Endodermal cell (in vitro differentiated cells): ENCODE data around the gene WT1. TPM values are rescaled to one million over a fixed set of nuclear protein-coding genes. Genes with fewer than 3 reads are reported as not detected.

Experiments
- DNase-seq: peaks from one replicate; pipeline ENCODE4 v3.0.0-alpha.2; 2017
- H3K27ac ChIP-seq: 2 replicates; pipeline ENCODE4 v1.5.1; 2013; ENCODE audit warnings: mild to moderate bottlenecking, low read depth, low read length, moderate library complexity
- H3K27me3 ChIP-seq: 2 replicates; pipeline ENCODE4 v1.6.1; 2013; ENCODE audit warnings: mild to moderate bottlenecking, low read length, moderate library complexity; ENCODE audit not compliant: insufficient read depth, control insufficient read depth, poor library complexity, severe bottlenecking
- H3K36me3 ChIP-seq: 2 replicates; pipeline ENCODE4 v1.7.0; 2013; ENCODE audit warnings: mild to moderate bottlenecking, low read length, moderate library complexity; ENCODE audit not compliant: control insufficient read depth, insufficient read depth
- H3K4me1 ChIP-seq: one replicate; pipeline ENCODE4 v1.7.0; 2013; ENCODE audit warnings: low read length; ENCODE audit not compliant: control insufficient read depth, insufficient read depth
- H3K4me3 ChIP-seq: 2 replicates; pipeline ENCODE4 v1.5.1; 2013; ENCODE audit warnings: mild to moderate bottlenecking, low read length, moderate library complexity
- H3K9ac ChIP-seq: 2 replicates; pipeline ENCODE4 v1.6.1; 2013; ENCODE audit warnings: mild to moderate bottlenecking, low read length, moderate library complexity; ENCODE audit not compliant: poor library complexity, severe bottlenecking; ENCODE audit errors: extremely low read depth
- H3K9me3 ChIP-seq: 2 replicates; pipeline ENCODE4 v1.6.1; 2013; ENCODE audit warnings: mild to moderate bottlenecking, low read length, moderate library complexity; ENCODE audit not compliant: control insufficient read depth
- H3K27ac Mint-ChIP-seq: 2 replicates; pipeline ENCODE4 v1.8.0; 2020; ENCODE audit warnings: mixed read lengths
- H3K27me3 Mint-ChIP-seq: 2 replicates; pipeline ENCODE4 v1.8.0; 2021; ENCODE audit warnings: mild to moderate bottlenecking, mixed read lengths; ENCODE audit not compliant: insufficient read depth
- H3K36me3 Mint-ChIP-seq: 2 replicates; pipeline ENCODE4 v1.8.0; 2020; ENCODE audit warnings: low read depth, mixed read lengths
- H3K4me1 Mint-ChIP-seq: 2 replicates; pipeline ENCODE4 v1.8.0; 2020; ENCODE audit warnings: mixed read lengths
- H3K4me3 Mint-ChIP-seq: 2 replicates; pipeline ENCODE4 v1.8.0; 2020; ENCODE audit warnings: mild to moderate bottlenecking, moderate library complexity, mixed read lengths
- H3K9me3 Mint-ChIP-seq: 2 replicates; pipeline ENCODE4 v1.8.0; 2020; ENCODE audit warnings: mild to moderate bottlenecking, mixed read lengths
- WGBS, 2 experiments: methylation state at CpG; one replicate each; pipeline versions ENCODE4 v1.1.5 to v1.1.7; 2013; ENCODE audit warnings: missing lambda C conversion rate in 2 of 2, mixed read lengths in 1 of 2; ENCODE audit not compliant: insufficient coverage in 1 of 2, insufficient read length in 1 of 2; 5-methylcytosine and 5-hydroxymethylcytosine counted together
- total RNA-seq, 2 donors: library from RNA; stranded (reverse); fragmentation: NEBNext Ultra II Directional in 1 of 2; extraction: Animal tissue kit (Norgen Biotek cat#: 25700) in 1 of 2; gene quantifications; 2 replicates in 1 of 2; 3 replicates in 1 of 2; pipeline ENCODE4 v1.2.1, GENCODE V29; 2021
- TF ChIP-seq, protein P1 (sequence below): fragments of 200-600 bp; sonication (generic); conservative IDR thresholded peaks from 2 replicates; pipeline ENCODE4 v1.5.0; 2021; ENCODE audit warnings: antibody characterized with exemption, mild to moderate bottlenecking

Gene WT1
- total RNA-seq, 2 donors from 2014 or later: 0.51 TPM; not detected in 1

DNA sequence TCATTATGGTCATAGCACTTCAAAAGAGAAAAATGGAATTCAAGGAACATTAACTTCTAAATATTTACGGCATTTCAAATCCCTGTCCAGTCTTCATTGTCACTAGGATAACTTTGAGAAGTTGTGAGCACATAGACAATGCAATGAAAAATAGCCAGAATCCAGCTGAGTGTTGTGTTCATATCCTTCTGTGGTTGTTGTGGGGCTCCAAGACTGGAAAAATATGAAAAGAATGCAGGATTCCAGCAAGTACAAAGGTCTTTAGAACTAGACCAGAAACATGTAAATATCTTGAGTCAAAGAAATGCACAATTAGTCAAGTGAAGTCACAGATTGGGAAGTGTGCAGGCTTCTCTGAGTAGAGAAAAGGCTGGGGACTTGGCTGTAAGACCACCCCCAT, 68.7 kb downstream of the WT1 start:
- Histone ChIP-seq H3K9me3 (peaks cover 14% of the 10 kb centered on the region), H3K27ac (no peak overlapping the region), H3K9ac (no peak overlapping the region), H3K4me3 (no peak overlapping the region), H3K27me3 (no peaks in the 10 kb centered on the region), H3K4me1 (no peaks in the 10 kb centered on the region), H3K36me3 (no peaks in the 10 kb centered on the region)
- Mint-ChIP-seq H3K4me1 (no peaks in the 10 kb centered on the region), H3K36me3 (no peaks in the 10 kb centered on the region), H3K27me3 (peaks cover 2% of the 10 kb centered on the region), H3K4me3 (no peak overlapping the region), H3K27ac (no peak overlapping the region), H3K9me3 (peaks cover 40% of the 10 kb centered on the region)
- TF ChIP-seq, protein P1, sequence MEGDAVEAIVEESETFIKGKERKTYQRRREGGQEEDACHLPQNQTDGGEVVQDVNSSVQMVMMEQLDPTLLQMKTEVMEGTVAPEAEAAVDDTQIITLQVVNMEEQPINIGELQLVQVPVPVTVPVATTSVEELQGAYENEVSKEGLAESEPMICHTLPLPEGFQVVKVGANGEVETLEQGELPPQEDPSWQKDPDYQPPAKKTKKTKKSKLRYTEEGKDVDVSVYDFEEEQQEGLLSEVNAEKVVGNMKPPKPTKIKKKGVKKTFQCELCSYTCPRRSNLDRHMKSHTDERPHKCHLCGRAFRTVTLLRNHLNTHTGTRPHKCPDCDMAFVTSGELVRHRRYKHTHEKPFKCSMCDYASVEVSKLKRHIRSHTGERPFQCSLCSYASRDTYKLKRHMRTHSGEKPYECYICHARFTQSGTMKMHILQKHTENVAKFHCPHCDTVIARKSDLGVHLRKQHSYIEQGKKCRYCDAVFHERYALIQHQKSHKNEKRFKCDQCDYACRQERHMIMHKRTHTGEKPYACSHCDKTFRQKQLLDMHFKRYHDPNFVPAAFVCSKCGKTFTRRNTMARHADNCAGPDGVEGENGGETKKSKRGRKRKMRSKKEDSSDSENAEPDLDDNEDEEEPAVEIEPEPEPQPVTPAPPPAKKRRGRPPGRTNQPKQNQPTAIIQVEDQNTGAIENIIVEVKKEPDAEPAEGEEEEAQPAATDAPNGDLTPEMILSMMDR: no peak
- 95 to 100% methylated on average over 1 of the region's 1 CpG for WGBS, 2 experiments
- no peak for DNase-seq

DNA sequence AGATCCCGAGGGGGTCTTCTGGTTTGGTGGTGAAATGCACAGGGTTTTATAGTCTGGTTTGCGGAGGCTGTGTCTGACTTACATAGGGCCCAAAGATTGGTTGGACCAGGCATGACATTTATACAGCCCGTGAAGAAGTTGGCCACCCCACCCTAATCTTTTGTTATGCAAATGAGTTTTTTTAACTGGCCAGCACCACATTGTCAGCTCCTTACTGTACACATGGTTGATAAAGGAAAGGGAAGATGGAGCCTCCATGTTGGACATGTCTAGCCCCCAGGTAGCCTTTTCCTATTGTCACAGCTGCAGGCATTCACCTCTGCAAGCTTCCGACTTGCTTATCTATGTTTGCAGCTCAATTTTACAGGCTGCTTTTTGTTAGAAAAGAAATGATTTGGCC, 70.1 kb downstream of the WT1 start:
- no peaks in the 10 kb centered on the region for H3K36me3 ChIP-seq
- no peak for DNase-seq
- H3K27ac Mint-ChIP-seq: no peak overlapping the region
- TF ChIP-seq, protein P1: no peak
- H3K27ac ChIP-seq: no peak overlapping the region
- no peaks in the 10 kb centered on the region for H3K4me1 ChIP-seq
- no peaks in the 10 kb centered on the region for H3K4me1 Mint-ChIP-seq
- no peaks in the 10 kb centered on the region for H3K36me3 Mint-ChIP-seq
- H3K9me3 Mint-ChIP-seq: peaks cover 35% of the 10 kb centered on the region
- H3K4me3 Mint-ChIP-seq: no peak overlapping the region
- no peaks in the 10 kb centered on the region for H3K27me3 ChIP-seq
- peaks cover 14% of the 10 kb centered on the region for H3K9me3 ChIP-seq
- WGBS, 2 experiments: 84 to 88% methylated on average over 3 to 4 of the region's 4 CpGs
- H3K27me3 Mint-ChIP-seq: peaks cover 4% of the 10 kb centered on the region
- no peak overlapping the region for H3K9ac ChIP-seq
- H3K4me3 ChIP-seq: no peak overlapping the region

DNA sequence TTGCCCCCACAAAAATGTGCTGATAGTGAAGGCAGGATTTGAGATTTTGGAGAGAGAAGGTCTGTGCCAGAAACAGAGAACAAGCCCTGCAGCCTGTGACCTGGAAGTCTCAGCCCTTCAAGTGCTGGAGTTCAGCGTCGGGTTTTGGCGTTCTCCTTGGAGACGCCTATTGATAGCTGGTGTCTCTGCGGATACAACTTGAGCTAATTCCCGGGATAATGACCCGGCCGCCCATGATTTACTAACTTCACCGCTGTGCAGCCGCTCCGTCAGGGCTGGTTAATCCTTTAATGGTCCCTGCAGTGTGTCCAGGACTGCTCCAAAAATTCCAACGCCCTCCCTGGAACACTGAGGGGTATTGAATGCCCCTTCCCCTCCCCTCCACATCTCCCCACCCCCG, 76.6 kb downstream of the WT1 start:
- Histone ChIP-seq H3K4me1 (no peaks in the 10 kb centered on the region), H3K9me3 (no peaks in the 10 kb centered on the region), H3K27ac (no peak overlapping the region), H3K36me3 (no peaks in the 10 kb centered on the region), H3K4me3 (no peak overlapping the region), H3K9ac (no peak overlapping the region), H3K27me3 (no peaks in the 10 kb centered on the region)
- TF ChIP-seq, protein P1: no peak
- Mint-ChIP-seq H3K27ac (no peak overlapping the region), H3K9me3 (peaks cover 1% of the 10 kb centered on the region), H3K4me3 (no peak overlapping the region), H3K27me3 (peaks cover 6% of the 10 kb centered on the region), H3K4me1 (no peaks in the 10 kb centered on the region), H3K36me3 (no peaks in the 10 kb centered on the region)
- 86 to 88% methylated on average over 9 to 12 of the region's 13 CpGs for WGBS, 2 experiments
- DNase-seq: no peak
